Muscle layer of colon (tissue), 2 donors: Measurements from ENCODE around the gene TMOD2.

Experiments used
- H3K27ac ChIP-seq: one replicate; pipeline ENCODE4 v1.7.0; 2013; ENCODE audit warnings: low read depth, mild to moderate bottlenecking, low read length, moderate library complexity
- H3K27me3 ChIP-seq, 2 donors: one replicate each; pipeline ENCODE4 v1.7.0; 2013; ENCODE audit warnings: low read length in 2 of 2, mild to moderate bottlenecking in 2 of 2; ENCODE audit not compliant: insufficient read depth in 2 of 2, control insufficient read depth in 1 of 2
- H3K36me3 ChIP-seq: one replicate; pipeline ENCODE4 v1.7.0; 2013; ENCODE audit warnings: mild to moderate bottlenecking, low read length; ENCODE audit not compliant: insufficient read depth
- H3K4me1 ChIP-seq: one replicate; pipeline ENCODE4 v1.7.0; 2013; ENCODE audit warnings: mild to moderate bottlenecking, low read length; ENCODE audit not compliant: insufficient read depth
- H3K4me3 ChIP-seq, 2 donors: one replicate each; pipeline ENCODE4 v1.7.0; 2013; ENCODE audit warnings: low read length in 2 of 2, low read depth in 1 of 2, mild to moderate bottlenecking in 1 of 2, moderate library complexity in 1 of 2
- H3K9ac ChIP-seq: one replicate; pipeline ENCODE4 v1.7.0; 2013; ENCODE audit warnings: low read length
- H3K9me3 ChIP-seq: one replicate; pipeline ENCODE4 v1.7.0; 2013; ENCODE audit warnings: mild to moderate bottlenecking, low read length
- donor health status: abdominal sarcoma.
- donor health status: Adenocarcinoma of cecum.

The TMOD2 gene

DNA sequence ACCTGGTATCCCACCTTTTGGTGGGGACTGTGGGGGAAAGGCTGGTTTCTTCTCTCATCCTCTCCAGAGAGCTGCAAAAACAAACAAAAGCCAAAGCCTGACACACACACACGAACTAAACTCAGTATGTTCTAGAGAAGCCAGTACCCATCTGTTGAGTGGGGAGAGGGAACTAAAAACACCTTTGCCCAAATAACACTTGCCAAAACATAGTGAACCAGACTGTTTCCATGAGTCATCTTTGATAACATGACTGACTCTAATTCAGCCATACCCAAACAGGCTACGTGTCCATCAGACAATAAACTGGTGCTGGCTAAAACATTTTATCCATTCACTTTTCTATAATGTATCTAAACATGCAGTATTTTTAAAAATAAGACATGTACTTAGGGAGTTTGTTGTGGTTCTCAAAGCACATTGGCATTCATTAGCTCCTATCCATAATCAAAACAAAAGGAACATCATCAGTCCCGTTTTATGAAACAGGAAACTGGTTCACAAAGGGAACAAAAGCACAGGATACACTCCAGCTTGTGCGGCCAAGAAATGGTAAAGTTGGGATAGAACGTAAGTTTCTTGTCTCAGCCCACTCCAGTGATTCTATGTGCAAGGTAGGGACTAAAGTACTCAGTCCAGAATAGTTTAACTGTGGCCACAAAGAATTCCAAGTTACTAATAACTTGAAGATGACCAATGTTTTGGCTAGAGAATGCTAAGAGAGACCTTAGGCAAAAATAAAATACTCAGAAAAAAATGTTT lies 30.0 kb upstream of the TMOD2 start:
- no peaks in the 10 kb centered on the region for H3K27me3 ChIP-seq
- H3K4me3 ChIP-seq = no peak overlapping the region
- H3K9me3 ChIP-seq = no peaks in the 10 kb centered on the region
- H3K4me1 ChIP-seq = peaks cover 38% of the 10 kb centered on the region
- H3K27ac ChIP-seq = no peak overlapping the region
- peaks cover 10% of the 10 kb centered on the region for H3K36me3 ChIP-seq
- H3K9ac ChIP-seq = no peak overlapping the region

DNA sequence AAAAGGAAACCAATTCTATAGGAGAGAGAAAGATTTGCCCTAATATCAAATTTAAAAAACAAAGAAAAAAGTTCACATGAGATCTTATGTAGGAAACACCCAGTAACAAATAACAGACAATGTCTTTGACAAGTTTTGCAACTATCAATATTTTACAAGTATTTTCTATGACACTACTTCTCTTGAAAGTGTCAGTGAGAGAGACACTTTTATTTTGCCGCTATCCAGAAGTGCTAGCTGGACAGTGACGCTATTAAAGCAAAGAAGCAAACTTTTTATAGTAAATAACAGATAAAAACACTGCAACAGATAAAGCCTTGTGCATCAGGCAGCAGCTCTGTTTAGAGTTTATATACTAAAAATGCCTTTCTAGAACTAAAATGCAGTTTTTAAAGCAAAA lies 27.2 kb upstream of the TMOD2 start:
- Histone ChIP-seq H3K27me3 (no peaks in the 10 kb centered on the region), H3K4me1 (peaks cover 52% of the 10 kb centered on the region), H3K27ac (no peak overlapping the region), H3K36me3 (peaks cover 13% of the 10 kb centered on the region), H3K4me3 (no peak overlapping the region), H3K9ac (no peak overlapping the region), H3K9me3 (no peaks in the 10 kb centered on the region)

DNA sequence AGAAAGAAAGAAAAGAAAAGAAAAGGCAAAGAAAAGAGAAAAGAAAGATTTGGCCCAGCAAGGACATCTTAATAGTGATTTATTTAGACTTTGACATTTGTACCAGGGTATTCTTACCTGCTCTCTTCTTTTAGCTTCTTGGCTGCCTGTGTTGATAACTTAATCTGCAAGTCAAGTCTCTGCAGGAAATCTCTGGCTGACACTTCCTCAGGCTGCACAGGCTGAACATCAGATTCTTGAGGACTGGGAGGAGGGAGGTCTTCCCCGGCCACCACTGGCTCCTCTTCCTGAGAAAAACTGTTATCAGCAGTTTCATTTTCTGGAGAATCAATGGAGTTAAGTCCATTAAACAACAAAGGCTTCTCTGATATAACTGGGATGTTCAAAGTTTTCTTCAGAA lies 26.7 kb upstream of the TMOD2 start:
- Histone ChIP-seq H3K9me3 (no peaks in the 10 kb centered on the region), H3K4me3 (no peak overlapping the region), H3K4me1 (peaks cover 52% of the 10 kb centered on the region), H3K36me3 (peaks cover 13% of the 10 kb centered on the region), H3K9ac (no peak overlapping the region), H3K27ac (no peak overlapping the region), H3K27me3 (no peaks in the 10 kb centered on the region)

DNA sequence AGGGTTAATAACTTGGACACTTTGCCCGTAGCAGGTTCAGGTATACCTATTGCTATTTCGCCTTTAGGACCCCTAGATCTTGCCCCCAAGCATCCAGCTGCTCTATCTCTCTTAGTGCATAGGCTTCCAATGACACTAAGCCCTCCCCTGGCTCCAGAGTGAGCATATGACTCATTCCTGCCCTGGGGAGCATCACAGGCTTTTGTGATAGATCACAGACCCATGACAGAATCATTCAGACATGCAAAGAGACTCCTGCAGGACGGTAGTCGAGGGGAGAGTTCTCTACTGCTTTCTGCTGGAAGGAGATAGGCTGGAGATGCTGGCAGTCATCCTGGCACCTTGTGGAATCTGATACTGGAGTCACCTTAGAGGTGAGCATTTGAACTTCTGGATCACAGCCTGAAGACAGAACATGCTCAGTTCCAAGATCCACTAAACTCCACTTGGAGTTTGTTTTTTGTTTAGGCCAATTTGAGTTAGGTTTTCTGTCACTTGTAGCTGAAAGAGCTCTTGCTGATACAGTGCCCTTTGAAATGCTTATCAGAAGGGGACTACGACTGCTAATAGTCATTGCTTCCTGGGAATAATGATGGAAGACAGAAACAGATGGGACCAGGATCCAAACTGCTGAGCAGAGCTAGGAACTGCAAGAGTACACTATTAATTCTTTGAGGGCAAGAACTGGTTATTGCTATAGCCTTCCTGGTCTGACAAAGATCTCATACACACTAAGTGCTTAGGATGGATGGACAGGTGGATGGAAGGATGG lies 24.9 kb upstream of the TMOD2 start:
- Histone ChIP-seq H3K9me3 (no peaks in the 10 kb centered on the region), H3K9ac (no peak overlapping the region), H3K36me3 (peaks cover 4% of the 10 kb centered on the region), H3K4me3 (peak overlapping the region in 1 of 2 donors; percentile 25), H3K27me3 (no peaks in the 10 kb centered on the region), H3K4me1 (peaks cover 53% of the 10 kb centered on the region), H3K27ac (peak overlapping the region; percentile 3)

DNA sequence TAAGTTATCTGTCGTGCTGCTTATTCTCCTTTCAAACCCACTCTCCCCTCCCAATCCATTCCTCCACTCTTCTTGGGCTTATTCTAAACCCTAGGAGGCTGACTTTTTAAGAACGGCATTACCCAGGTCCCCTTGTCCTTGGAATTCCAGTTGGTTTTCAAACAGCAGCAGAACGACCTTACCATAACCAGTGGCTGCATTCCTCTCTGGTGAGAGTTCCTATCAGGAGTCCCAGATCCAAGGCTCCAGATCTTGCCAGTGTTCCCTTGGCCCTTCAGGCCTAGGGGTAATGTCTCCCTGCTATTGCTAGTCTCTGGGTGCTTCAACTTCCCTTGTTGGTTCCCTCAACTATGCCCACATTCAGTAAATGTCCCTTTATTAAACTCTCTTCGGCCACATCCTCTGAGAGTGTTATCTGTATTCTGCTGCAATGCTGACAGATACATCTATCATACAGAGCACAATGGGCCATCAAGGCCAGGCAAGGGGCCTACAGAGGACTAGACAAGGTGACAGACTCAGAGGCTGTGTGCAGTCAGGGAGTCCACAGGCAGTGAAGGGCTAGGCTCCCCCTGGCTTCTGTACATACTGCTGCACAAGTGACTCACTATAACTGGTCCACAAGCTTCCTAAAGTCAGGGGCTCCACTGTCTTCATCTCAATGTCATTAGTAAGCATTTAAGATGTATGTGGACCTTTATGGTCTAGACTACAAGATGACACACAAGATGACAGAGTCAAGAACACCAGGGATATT lies 24.1 kb upstream of the TMOD2 start:
- H3K4me3 ChIP-seq = no peak overlapping the region
- H3K9ac ChIP-seq = no peak overlapping the region
- H3K36me3 ChIP-seq = peaks cover 4% of the 10 kb centered on the region
- peaks cover 54% of the 10 kb centered on the region for H3K4me1 ChIP-seq
- H3K9me3 ChIP-seq = no peaks in the 10 kb centered on the region
- peak overlapping the region; percentile 3 for H3K27ac ChIP-seq
- H3K27me3 ChIP-seq = no peaks in the 10 kb centered on the region

DNA sequence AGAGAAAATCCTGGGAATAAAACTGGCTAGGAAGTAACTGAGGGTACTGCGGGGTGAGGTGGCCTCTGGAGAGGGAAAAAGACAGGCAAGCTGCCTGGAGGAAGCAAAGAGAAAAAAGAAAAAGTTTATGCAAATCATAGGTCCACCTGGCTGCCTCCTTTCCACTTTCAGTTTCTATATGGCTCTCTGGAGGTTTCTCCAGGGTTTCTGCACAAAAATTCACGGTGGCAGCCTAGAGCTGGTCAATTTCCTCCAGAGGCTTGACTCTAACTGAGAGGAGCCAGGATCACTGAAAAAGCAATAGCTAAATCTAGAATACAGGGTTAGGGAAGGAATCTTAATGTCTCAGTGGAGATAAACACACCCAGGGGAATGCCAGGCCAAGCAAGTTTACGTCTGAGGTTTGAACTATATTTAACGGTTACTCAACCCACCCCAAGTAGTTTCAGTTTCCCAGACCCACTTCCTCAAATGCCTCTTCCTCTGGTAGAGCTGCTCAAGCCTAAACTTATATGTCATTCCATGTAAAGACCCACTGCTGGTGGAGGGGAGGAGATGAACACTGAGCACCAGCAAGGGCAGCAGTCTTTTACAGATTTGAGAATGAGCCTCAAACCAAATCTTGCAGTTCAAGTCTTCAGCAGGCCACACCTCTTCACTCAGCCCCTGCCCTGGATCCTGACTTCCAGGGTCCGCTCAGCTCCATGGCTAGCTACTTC lies 19.7 kb upstream of the TMOD2 start:
- Histone ChIP-seq H3K9me3 (no peaks in the 10 kb centered on the region), H3K4me1 (peaks cover 46% of the 10 kb centered on the region), H3K36me3 (peaks cover under 1% of the 10 kb centered on the region), H3K27ac (peak overlapping the region; percentile 46), H3K9ac (peak overlapping the region; percentile 21), H3K4me3 (peak overlapping the region in 1 of 2 donors; percentile 37), H3K27me3 (no peaks in the 10 kb centered on the region)

DNA sequence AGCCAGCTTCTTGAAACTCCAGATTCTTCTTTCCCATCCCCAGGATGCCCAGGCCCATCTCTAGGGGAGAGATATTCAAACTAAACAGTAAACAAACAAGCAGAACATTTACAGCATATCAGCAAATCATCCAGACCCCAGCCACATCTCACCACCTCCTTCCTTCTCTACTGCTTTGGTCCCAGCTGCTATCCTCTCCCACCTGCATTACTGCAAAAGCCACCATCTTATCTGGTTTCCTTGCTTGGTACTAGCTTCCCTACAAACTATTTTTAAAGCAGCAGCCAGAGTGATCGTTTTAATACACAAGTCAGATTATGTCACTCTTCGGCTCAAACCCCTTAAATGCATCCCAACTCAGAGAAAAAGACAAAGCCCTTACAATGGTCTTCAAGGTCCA lies 18.8 kb upstream of the TMOD2 start:
- Histone ChIP-seq H3K27ac (peak overlapping the region; percentile 38), H3K27me3 (no peaks in the 10 kb centered on the region), H3K36me3 (no peaks in the 10 kb centered on the region), H3K4me3 (no peak overlapping the region), H3K9ac (no peak overlapping the region), H3K4me1 (peaks cover 37% of the 10 kb centered on the region), H3K9me3 (no peaks in the 10 kb centered on the region)

DNA sequence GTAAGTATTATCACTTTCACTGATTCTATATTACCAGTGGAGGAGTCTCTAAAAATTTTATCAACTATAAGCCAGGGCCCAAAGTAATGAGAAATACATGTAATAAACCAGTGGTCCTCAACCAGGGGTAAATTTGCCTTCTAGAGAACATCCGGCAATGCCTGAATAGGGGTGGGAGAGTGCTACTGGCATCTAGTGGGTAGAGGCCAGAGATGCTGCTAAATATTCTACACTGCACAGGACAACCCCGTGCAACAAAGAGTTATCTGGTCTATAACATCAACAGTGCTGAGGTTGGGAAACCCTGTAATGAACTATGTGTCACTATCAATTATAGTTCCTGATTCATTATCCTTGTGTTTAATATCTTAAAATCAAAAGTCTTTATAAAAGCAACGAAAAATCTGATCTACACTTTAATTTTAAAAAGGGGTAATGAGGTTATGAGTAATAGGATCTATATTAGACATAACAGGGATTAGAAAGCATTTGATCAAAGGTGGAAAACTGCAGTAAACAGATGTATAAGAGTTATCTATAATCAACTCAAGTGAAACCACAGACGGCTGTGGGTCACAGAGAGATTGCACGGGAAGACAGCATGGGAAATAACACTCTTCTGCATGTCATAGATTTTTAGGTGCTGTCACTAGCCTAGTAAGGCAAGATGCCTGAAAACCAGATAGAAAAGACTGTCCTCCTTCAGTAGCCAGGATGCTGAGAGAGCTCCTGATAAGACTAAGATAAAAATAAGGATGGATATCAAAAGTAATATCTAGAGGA lies 16.0 kb upstream of the TMOD2 start:
- H3K27me3 ChIP-seq = no peaks in the 10 kb centered on the region
- peaks cover 44% of the 10 kb centered on the region for H3K4me1 ChIP-seq
- no peak overlapping the region for H3K27ac ChIP-seq
- H3K4me3 ChIP-seq = no peak overlapping the region
- H3K9me3 ChIP-seq = no peaks in the 10 kb centered on the region
- H3K9ac ChIP-seq = no peak overlapping the region
- no peaks in the 10 kb centered on the region for H3K36me3 ChIP-seq

DNA sequence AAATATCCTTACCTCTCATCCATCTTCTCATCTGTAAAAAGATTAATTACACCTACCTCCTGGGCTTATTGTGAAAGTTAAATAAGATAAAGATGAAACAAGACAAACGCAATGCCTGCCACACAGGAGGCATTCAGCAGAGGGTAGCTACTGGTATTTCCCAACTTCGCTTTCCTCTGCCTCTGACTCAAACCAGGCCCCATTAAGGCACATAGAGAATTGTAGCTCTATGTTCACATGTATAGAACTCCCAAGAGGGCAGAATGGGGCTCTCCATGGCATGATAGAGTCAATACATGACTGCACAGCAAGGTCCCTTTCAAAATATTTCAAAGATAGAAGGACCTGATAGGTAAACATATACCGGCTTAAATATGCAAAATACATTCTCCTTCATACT lies 15.3 kb upstream of the TMOD2 start:
- Histone ChIP-seq H3K4me3 (peak overlapping the region in 1 of 2 donors; percentile 5), H3K9ac (peak overlapping the region; percentile 54), H3K36me3 (no peaks in the 10 kb centered on the region), H3K27me3 (no peaks in the 10 kb centered on the region), H3K27ac (peak overlapping the region; percentile 53), H3K4me1 (peaks cover 38% of the 10 kb centered on the region), H3K9me3 (no peaks in the 10 kb centered on the region)

DNA sequence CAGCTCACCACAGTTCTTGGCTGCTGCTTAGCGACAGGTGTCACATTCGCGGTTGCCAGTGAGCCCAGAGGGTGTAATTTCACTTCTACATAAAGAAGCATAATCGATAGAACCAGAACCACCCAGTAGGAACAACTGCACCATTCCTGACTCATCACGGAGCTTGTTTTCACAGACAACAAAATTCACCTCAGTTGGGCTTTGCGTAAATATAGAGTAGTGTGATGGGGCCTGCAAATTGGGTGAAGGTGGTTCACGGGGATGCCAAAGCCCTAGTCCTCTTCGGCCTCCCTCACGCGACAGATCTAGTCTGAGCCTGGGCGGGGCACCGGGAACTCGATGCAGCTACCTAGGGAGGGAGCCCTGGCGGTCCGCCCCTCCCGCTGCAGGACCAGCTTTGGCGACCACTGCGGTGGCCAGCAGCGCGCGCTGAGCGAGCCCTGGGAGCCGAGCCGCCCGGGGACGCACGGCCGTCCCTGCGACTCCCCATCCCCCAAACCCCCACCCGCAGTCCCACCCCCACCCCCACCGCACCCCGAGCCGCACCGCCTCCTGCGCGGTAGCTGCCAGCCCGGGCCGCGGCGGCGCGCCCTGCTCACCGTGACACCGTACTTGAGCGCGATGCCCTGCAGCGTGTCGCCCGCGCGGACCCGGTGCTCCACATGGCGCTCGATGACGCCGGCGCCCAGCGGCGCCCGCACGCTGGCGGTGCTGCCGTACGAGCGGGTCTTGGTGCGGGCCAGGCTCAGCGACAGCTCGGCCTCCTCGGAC lies 14.5 kb upstream of the TMOD2 start:
- H3K4me1 ChIP-seq = peaks cover 30% of the 10 kb centered on the region

More for the DNA sequence above, 14.5 kb upstream of the TMOD2 start:
- Histone ChIP-seq H3K4me3 (peak overlapping the region; percentile 76 to 81), H3K36me3 (no peaks in the 10 kb centered on the region), H3K27ac (peak overlapping the region; percentile 53), H3K27me3 (no peaks in the 10 kb centered on the region), H3K9ac (peak overlapping the region; percentile 54), H3K9me3 (no peaks in the 10 kb centered on the region)
